Ramos (cell line): ENCODE measurements around the gene PHF20.
"Not testable (repeated sequence)": the region's sequence is repeated elsewhere in the genome, so short reads cannot be mapped to it uniquely, and the experiment has no call there.

ENCODE experiments used
- in situ Hi-C: fragments of 300-500 bp; cut with MboI; formaldehyde crosslinking; loops from one replicate; pipeline ENCODE4 v1.14.3; 2022; ENCODE audit warnings: low sequenced_read_pairs; ENCODE audit not compliant: unreplicated experiment

The PHF20 gene

DNA sequence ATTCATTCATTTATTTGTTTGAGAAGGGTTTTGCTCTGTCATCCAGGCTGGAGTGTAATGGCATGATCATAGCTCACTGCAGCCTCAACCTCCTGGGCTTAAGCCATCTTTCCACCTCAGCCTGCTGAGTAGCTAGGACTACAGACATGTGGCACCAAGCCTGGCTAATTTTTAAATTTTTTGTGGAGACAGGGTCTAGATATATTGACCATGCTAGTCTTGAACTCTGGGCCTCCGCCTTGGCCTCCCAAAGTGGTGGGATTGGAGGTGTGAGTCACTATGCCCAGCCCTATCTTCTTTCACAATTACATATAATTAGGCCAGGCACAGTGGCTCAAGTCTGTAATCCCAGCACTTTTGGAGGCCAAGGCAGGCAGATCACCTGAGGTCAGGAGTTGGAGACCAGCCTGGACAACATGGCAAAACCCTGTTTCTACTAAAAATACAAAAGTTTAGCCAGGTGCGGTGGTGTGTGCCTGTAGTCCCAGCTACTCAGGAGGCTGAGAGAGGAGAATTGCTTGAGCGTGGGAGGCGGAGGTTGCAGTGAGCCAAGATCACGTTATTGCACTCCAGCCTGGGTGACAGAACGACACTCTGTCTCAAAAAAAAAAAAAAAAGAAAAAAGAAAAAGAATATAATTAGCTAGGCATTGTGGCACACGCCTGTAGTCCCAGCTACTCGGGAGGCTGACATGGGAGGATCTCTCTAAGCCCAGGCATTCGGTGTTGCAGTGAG, 110.8 kb downstream of the PHF20 start:
- in situ Hi-C loops, result not testable (repeated sequence)

DNA sequence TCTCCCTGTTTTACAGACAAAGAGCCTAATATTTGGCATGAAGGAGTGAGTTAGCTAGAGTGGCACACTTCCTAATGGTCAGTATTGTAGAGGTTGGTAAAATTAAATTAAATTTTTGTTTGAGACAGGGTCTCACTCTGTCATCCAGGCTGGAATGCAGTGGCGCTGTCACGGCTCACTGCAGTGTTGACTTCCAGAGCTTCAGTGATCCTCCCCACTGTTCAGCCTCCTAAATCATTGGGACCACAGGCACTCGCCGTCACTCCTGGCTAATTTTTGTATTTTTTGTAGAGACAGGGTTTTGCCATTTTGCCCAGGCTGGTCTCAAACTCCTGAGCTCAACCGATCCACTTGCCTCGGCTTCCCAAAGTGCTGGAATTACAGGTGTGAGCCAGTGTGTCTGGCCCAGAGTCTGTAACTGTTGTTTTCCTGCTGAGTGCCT, 111.5 kb downstream of the PHF20 start:
- in situ Hi-C loops, result no loop called here

DNA sequence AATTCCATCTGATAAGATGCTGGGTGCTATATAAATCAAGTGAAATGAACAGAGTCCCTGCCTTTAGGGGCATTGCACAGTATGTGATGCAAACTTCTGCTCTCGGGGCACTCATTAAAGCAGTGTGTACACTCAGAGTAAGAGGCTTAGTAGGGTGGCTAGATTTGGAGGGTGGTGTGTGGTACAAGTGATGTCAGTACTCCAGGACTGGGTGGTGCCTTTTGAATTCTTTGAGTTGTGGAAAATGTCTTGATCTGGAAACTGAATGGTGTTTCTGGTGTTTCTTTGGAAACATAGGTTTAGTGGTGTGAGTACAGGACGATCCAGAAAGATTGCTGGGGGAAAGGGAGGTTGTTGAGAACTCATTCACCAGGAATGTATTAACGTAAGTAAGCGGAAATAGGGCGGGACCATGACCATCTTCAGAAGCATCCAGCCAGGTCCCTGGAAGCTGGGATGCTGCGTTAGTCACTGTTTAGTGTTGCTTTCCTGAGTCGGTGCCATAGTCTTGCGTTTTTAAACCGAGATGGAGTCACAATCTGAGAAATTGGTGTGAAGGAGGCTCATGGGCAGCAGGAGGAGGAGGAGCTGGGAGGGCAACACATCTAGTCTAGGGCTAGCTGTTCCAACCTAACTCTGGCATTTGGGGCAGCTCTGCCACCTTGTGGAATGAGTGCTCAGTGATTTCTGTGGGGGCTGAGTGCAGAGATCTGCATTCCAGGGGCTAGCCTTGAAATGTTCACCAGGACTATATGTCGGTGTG, 112.1 kb downstream of the PHF20 start:
- in situ Hi-C loops, result no loop called here

DNA sequence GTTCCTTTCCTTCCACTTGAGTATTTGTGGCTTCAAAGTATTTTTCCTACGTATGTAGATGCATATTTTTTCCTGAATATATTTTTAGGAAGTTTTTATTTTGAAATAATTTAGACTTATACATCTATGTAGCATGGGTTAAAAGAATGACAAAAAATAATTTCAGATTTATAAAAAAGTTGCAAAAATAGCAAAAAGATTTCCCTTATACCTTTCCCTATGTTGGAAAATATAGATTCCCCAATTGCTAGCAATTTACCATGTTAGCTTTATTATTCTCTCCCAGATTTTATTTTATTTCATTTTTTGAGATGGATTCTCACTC, 112.7 kb downstream of the PHF20 start:
- in situ Hi-C loops, result no loop called here

DNA sequence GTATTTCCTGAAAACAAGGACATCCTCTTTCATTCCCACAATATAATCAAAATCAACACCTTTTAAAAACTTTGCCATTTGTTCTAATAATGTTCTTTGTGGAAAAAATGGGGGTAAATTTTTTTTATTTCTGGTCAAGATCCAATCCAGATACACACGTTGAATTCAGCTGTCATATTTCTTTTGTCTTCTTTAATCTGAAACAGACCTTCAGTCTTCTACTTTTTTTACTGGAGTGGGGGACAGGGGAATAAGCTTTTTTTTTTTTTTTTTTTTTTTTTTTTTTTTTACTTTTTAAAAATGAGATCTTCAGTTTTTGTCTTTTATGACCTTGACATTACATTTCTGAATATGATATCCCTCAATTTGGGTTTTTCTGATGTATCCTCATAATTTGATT, 113.4 kb downstream of the PHF20 start:
- in situ Hi-C loops, result no loop called here

DNA sequence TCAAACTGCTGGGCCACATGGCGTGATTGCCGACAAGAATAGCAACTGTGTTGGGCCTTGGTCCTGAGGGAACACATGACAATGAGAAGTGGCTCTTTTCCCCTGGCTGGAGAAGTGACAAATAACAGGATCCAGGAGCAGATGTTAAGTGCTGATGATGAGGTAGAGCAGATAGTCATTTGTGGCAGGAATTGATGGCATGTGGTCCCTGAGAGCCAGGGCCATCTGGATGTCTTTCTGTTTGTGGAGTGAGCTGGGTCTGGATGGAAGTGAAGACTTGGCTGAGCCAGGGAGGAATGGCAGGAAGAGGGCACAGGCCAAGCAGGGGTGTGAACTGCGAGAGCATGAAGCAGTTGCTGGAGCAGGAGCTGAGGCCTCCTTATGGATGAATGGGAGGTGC, 114.7 kb downstream of the PHF20 start:
- in situ Hi-C loops, result no loop called here

DNA sequence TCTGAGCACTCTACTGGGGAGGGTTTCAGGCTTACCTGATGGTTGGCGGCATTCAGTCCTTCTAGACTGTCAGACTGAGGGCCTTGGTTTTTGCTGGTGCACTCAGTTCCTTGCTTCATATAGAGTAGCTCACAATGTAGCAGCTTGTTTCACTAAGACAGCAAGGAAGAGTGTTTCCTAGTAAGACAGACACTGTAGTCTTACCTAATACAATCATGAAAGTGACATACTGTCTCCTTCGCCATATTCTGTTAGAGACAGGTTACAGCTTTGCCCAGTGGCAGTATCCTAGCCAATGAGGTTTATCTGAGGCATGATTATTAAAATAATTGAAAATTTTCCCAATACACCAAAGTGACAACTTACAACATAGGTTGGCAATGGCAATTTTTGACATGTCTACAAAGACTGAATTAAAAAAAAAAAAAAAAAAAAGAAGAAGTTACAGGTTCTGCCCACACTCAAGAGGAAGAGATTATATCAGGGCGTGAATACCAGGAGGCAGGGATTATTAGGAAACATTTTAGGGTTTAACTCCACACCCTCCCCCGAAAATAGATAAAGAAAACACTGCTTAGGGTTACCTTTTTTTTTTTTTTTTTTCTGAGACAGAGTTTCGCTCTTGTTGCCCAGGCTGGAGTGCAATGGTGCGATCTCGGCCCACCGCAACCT, 115.7 kb downstream of the PHF20 start:
- in situ Hi-C loops, result no loop called here

DNA sequence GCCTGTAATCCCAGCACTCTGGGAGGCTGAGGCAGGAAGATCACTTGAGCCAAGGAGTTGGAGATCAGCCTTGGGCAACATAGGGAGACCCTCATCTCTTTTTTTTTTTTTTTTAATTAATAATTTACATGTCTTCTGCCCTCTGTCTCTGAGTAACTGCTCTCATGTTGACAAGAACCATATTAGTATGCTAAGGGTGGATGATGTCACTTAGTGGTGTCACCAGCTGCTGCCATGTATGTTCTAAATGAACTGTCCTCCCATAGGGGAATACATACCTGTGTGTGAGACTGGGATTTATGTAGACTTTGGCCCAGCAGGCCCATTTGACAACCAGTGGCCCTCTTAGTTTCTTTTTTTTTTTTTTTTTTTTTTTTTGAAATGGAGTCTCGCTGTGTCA, 116.8 kb downstream of the PHF20 start:
- in situ Hi-C loops, result no loop called here

DNA sequence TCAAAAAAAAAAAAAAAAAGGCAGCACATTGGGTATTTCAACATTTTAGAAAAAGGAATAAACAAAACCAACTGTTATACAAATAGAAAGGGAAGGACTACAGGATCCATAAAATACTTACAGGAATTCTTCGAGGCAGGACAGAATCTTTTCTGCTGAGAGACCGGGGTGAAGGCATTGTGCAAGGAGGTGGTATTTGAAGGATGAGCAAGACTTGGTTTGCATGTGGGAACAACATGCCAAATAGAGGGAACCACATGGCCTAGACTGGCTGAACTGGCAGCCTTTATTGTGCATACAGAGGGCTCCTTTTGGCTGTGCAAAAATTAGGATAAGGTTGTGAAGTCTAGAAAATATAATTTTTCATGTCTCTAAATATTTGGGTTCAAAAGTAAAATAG, 119.6 kb downstream of the PHF20 start:
- in situ Hi-C loops, result no loop called here

DNA sequence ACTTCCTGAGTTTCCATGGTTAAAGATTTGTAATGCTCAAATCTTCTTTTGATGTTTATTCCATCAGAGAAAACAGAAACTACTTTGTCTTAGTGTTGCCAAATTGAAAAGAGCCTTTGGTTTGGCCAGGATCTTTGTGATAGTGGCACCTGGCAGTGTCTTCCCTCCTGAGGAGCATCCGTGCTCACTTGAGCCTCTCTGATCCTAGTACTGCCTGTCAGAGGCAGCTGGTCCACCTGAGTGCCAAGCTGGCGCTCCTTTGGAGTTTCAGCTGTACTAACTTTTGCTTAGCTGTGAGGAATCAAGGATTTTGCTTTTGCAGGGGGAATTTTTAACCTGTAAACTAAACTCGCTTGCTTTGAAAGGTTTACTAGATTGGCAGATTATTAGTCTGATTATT, 121.1 kb downstream of the PHF20 start:
- in situ Hi-C loops, result no loop called here

DNA sequence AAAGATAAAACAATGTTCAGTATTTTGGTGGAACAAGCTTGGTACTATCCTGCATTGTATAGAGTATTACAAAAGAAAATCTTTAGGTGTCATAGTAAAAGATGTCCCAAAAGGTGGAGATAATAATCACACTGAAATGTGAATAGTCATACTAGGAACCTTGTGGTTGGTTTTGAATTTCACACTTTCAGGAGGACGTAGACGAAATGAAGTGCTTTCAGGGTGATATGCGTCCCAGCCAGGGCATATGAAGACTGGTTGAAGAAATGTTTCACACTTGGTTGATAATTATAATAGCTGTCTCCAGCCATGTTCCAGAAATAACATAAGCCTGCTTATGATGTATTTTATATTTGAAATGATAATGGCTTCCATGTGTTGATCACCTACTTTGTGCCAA, 122.1 kb downstream of the PHF20 start:
- in situ Hi-C loops, result no loop called here

DNA sequence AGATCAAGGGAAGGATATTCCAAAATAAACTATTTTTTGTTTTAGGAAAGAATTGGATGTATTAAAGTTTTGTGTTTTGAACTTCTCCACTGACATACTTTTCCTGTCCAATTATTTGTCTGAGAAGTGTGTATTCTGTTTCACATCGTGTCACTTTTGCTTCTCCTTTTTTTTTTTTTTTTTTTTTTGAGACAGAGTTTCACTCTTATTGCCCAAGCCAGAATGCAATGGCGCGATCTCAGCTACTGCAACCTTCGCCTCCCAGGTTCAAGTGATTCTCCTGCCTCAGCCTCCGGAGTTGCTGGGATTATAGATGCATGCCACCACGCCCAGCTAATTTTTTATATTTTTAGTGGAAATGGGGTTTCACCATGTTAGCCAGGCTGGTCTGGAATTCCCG, 123.7 kb downstream of the PHF20 start:
- in situ Hi-C loops, result not testable (repeated sequence)

DNA sequence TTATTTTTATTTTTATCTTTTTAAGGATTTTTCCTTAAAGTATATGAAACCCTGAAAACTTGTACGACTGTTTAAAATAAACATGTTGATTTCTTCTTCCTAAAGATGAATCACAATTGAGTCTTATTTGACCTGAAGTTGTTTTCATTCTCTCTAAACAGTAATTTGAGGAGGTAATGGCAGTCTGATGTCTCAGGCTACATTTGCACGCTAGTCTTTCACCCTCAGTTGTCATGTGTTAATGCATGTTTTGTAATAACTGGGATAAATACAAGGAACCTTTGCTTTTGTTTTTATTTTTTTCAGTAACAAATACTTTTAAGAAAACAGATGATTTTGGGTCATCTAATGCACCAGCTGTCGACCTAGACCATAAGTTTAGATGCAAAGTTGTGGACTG, 127.2 kb downstream of the PHF20 start:
- in situ Hi-C loops, result no loop called here

DNA sequence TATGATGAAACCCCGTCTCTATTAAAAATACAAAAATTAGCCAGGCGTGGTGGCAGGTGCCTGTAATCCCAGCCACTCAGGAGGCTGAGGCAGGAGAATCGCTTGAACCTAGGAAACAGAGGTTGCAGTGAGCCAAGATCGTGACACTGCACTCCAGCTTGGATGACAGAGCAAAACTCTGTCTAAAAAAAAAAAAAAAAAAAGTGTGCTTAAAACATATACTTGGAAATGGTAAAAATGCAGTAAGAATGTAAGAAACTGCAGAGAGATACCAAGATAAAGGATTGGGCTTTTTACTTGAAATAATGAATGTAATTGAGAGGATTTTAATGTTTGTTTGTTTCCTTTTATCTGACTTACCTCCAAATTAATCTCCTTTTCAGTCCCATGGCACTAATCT, 129.4 kb downstream of the PHF20 start:
- in situ Hi-C loops, result not testable (repeated sequence)

DNA sequence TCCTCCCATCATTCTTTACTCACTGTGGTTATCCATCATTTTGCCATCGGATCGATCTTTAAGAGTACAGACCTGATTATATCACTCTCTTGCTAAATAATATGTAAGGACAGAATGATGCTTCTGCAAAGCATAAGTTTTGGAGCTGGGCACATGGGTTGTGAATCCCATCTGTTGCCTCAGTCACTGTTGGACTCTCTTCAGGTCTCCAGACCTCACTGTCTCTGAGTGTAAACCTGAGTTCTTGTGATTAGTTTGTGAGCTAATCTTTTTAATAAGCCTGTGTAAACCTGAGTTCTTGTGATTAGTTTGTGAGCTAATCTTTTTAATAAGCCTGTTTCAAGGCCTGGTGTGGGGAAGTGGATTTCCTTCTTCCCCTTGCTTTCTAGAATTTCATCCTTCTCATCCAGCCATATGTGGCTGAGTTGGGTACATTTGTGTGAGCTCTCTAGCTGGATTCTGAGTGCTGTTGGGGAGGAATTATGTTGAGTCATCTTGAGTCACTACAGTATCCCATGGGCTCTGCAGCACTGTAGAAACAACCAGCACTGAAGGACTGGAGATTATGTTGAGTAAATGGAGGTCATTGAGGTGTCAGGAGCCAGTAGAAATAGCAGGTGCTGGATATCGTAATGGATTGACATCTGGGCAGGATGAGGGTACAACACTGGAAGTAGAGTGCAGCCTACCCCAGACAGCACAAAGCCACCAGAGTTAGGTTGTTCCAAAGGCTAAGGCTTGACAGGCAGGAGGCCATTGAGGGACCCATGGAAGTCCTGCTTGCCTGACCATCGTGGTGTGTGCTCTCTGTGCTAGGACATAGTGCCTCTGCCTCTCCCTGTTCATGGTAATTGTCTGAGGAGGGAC, 130.1 kb downstream of the PHF20 start:
- in situ Hi-C loops, result no loop called here

DNA sequence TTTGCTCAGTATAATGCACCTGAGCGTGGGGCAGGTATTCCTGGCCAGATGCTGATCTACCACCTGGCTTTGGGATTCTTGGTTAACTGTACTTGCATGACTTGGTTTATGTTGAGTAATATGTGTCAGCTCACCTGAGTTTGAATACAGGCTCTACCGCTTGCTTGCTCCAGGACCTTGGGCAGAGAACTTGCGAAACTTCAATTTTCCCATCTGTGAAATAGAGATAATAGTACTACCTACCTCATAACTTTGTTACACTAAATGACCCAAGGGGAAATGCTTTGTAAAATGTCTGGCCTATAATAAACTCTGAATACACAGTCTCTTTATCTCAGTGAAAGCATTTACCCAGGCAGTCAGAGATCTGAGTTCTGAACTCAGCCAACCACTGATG, 130.7 kb downstream of the PHF20 start:
- in situ Hi-C loops, result no loop called here

DNA sequence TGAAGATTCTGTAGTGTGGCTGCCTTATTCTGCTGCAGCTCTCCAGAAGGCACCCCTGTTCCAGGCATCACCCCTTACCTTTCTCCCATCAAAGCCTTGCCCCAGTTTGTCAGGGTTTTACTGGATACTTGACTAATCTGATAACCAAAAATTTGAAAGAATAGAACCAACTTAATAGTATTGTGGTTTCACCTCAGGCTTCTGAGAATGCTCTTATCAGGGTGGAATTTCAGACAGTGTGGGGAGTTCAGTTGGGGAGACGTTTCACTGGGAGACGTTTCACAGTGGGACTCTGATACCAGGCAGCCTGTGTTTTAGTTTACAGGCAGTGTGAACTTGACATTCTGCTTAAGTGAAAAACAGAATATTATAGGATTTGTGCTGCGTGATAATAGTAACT, 132.0 kb downstream of the PHF20 start:
- in situ Hi-C loops, result no loop called here

DNA sequence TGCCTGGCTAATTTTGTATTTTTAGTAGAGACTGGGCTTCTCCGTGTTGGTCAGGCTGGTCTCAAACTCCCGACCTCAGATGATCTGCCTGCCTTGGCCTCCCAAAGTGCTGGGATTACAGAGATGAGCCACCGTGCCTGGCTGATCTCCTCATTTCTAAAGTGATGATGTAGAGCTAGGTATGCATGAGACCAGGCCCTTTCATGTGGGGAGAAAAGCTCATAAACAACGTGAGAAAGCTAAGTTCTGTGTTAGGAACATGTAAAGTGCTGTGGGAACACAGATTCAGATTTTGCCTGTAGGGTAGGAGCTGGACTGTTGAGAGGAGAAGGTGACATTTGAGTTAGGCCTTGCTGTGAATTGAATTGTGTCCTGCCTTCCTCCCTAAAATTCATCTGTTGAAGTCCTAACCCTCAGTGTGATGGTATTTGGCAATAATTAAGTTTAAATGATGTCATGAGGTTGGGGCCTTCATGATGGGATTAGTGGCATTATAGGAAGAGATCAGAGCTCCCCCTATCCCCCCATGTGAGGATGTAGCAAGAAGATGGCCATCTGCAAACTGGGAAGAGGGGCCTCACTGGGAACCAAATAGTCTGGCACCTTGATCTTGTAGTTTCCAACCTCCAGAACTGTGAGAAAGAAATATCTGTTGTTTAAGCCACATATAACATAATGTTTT, 133.3 kb downstream of the PHF20 start:
- in situ Hi-C loops, result no loop called here

DNA sequence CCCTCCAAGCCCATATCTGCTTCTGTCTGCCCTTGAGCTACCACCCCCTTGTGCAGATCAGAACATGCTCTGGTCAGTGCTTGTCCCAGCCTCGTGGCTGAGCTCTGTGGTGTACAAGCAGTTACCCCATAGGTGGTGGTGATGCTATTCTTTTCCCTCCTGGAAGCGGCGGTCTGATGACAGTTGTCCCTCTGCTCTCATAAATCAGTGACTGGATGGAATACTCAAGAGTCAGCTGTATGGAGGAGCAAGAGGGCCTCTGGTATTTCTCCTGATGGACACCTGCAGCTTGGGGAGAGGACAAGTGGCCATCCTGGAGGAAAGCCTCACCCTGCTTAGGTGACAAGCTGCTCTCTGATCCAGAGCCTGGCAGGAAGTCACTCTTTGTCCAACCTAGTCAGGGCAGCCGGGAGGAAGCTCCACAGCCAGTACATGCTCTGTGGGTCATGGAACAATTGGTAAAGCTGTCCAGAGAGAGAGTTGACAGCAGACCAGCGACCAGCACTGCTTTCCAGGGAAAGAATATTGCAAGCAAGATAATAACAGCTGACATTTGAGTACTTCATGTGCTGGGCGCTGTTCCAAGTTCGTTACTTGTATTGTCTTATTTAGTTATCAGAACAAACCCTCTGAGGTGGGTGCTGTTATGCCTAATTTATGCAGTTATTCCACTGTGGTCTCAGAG, 135.3 kb downstream of the PHF20 start:
- in situ Hi-C loops, result no loop called here
